Effector memory CD4-positive, alpha-beta T cell (primary cell): Measurements from ENCODE around the gene USH2A.

ENCODE experiments used
- DNase-seq, 3 donors: peaks; one replicate each; pipeline ENCODE4 v3.0.0-alpha.2; 2020
- H3K27ac ChIP-seq: 2 replicates; pipeline ENCODE4 v1.7.0; 2013; ENCODE audit warnings: mild to moderate bottlenecking, low read length, moderate library complexity; ENCODE audit not compliant: insufficient read depth, poor library complexity, severe bottlenecking
- H3K27me3 ChIP-seq: replicated peaks from 2 replicates; pipeline ENCODE4 v1.7.0; 2013; ENCODE audit warnings: mild to moderate bottlenecking, low read length; ENCODE audit not compliant: insufficient read depth, control insufficient read depth, poor library complexity, severe bottlenecking
- H3K36me3 ChIP-seq: 2 replicates; pipeline ENCODE4 v1.7.0; 2013; ENCODE audit warnings: mild to moderate bottlenecking, low read length, moderate library complexity; ENCODE audit not compliant: control insufficient read depth, insufficient read depth
- H3K4me1 ChIP-seq: 2 replicates; pipeline ENCODE4 v1.7.0; 2013; ENCODE audit warnings: low read length, mild to moderate bottlenecking; ENCODE audit not compliant: control insufficient read depth, insufficient read depth, poor library complexity, severe bottlenecking
- H3K4me3 ChIP-seq: 2 replicates; pipeline ENCODE4 v1.7.0; 2013; ENCODE audit warnings: low read length, low read depth, mild to moderate bottlenecking; ENCODE audit not compliant: insufficient read depth, poor library complexity, severe bottlenecking
- H3K9me3 ChIP-seq: 2 replicates; pipeline ENCODE4 v1.7.0; 2013; ENCODE audit warnings: mild to moderate bottlenecking, low read length, moderate library complexity; ENCODE audit not compliant: control insufficient read depth

Gene USH2A

DNA sequence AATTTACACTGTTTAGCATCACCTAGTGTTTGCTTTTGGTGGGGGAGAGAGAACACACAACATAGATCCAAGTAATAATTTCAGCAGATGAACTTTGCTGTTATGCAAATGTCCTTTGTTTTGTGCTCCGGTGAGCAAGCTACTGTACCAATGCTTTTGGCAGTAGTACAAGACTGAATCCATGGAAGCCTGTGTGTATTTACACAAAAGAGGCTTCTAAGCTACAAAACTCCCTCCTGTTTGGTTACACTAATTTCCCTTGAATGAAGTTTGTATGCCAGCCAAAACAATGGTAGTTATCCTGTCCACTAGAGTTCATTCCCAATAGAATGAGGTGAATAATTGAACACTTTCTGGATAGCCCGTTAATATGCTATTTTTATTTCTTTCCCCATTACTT lies 535.6 kb downstream of the USH2A start:
- H3K27me3 ChIP-seq, result no peaks in the 10 kb centered on the region
- no peak overlapping the region for H3K27ac ChIP-seq
- H3K36me3 ChIP-seq, result no peaks in the 10 kb centered on the region
- no peak overlapping the region for H3K4me3 ChIP-seq
- no peak for DNase-seq
- no peaks in the 10 kb centered on the region for H3K4me1 ChIP-seq
- no peaks in the 10 kb centered on the region for H3K9me3 ChIP-seq

DNA sequence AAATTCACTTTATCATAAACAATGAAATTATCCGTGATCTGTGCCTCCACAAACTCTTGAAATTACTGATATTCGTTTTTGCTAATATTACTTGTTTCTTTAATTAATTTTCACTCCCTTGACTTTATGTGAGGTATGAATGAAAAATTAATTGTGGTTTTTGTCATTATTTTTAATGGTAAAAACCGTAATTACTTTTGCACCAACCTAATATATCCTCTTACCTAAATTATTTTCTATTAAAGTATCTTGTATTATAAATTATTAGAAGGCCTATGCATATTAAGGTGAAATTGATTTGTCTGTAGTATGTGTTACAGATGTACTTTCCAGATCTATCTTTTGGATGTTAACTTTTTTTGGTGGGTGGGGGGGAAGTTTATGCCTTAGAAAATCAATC lies 540.2 kb downstream of the USH2A start:
- H3K27me3 ChIP-seq, result no peaks in the 10 kb centered on the region
- H3K36me3 ChIP-seq, result no peaks in the 10 kb centered on the region
- H3K27ac ChIP-seq, result no peak overlapping the region
- H3K9me3 ChIP-seq, result no peaks in the 10 kb centered on the region
- DNase-seq, result no peak
- H3K4me1 ChIP-seq, result no peaks in the 10 kb centered on the region
- H3K4me3 ChIP-seq, result no peak overlapping the region

DNA sequence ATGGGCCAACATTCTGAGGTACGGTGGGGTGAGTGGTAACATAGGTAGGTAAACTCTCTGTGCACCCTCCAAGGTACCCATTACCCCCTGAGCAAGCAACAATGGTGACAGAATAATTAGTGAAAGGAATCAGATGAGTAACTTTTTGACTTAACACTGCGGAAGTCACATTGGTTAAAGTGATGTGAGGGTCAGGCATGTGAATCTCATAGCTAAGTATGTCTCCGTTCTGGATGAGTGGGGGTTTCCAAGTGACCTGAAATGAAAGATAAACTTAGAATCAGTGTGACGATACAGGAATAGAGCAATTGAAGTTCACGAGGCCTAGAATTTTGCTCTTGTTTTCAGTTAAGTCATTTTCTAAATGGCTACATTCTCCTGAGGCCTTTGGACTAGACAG lies 544.4 kb downstream of the USH2A start:
- Histone ChIP-seq H3K36me3 (no peaks in the 10 kb centered on the region), H3K4me3 (no peak overlapping the region), H3K4me1 (no peaks in the 10 kb centered on the region), H3K27me3 (no peaks in the 10 kb centered on the region), H3K9me3 (no peaks in the 10 kb centered on the region), H3K27ac (no peak overlapping the region)
- no peak for DNase-seq

DNA sequence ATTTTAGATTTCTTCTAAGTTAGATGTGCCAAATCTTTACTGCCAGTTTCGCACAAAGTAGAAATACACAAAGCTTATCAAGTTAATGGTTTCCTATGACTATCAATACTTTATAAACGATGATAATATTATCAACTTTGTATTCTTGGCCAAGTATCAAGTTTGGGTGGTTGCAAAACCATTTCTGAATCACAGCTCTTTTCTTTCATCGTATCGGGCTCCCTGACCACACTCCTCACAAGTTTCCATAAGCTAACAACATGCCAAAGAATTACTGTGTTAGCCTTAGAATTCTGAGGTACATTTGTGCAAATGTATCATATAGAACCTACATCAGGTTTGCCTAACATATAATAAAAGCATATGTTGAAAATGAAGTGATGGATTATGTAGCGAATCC lies 545.1 kb downstream of the USH2A start:
- no peak for DNase-seq
- Histone ChIP-seq H3K4me1 (no peaks in the 10 kb centered on the region), H3K4me3 (no peak overlapping the region), H3K36me3 (no peaks in the 10 kb centered on the region), H3K27ac (no peak overlapping the region), H3K27me3 (no peaks in the 10 kb centered on the region), H3K9me3 (no peaks in the 10 kb centered on the region)

- H3K4me1 ChIP-seq, result no peaks in the 10 kb centered on the region
- H3K9me3 ChIP-seq, result no peaks in the 10 kb centered on the region
- H3K27ac ChIP-seq, result no peak overlapping the region
- no peaks in the 10 kb centered on the region for H3K27me3 ChIP-seq
- H3K4me3 ChIP-seq, result no peak overlapping the region
- no peaks in the 10 kb centered on the region for H3K36me3 ChIP-seq
- DNase-seq, result no peak
Measured at GRCh38 chr1:215877452-215877951, 545.7 kb downstream of the USH2A start.

DNA sequence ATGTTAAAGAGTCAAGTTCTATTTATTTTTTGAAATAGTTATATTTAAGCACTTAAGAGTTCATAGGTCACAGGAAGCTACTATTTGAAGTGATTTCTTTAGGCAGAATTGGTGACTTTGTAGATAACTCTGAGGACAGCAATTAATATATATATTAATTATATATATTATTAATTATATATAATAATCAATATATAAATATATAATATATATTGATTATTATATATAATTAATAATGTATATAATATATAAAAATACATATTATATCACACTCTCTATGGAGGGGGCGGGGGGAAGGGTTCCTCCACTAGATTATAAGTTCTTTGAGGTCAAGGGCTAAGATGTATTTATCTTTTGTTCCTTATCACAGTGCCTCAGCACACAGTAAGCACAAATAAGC lies 547.5 kb downstream of the USH2A start:
- Histone ChIP-seq H3K9me3 (no peaks in the 10 kb centered on the region), H3K4me3 (no peak overlapping the region), H3K27ac (no peak overlapping the region), H3K4me1 (no peaks in the 10 kb centered on the region), H3K27me3 (no peaks in the 10 kb centered on the region), H3K36me3 (no peaks in the 10 kb centered on the region)
- no peak for DNase-seq

DNA sequence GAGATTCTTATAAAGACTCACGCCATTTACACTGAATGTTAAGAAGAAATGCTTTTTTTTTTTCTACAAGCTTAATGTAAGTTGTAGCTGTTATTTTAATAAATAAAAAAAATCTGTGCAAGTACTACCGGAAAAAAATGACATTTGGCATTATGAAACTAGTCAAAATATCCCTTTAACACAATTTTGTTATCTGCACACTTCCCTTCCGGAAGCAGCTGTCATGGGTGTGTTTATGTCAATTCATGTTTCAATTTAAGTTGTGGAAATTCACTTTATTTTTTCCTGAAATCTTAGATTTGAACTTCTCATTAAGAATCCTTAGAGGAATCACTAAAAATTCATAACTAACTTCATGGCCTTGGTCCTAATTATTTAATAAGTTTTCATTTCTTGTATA lies 548.0 kb downstream of the USH2A start:
- no peak for DNase-seq
- Histone ChIP-seq H3K27ac (no peak overlapping the region), H3K4me1 (no peaks in the 10 kb centered on the region), H3K27me3 (no peaks in the 10 kb centered on the region), H3K36me3 (no peaks in the 10 kb centered on the region), H3K9me3 (no peaks in the 10 kb centered on the region), H3K4me3 (no peak overlapping the region)

DNA sequence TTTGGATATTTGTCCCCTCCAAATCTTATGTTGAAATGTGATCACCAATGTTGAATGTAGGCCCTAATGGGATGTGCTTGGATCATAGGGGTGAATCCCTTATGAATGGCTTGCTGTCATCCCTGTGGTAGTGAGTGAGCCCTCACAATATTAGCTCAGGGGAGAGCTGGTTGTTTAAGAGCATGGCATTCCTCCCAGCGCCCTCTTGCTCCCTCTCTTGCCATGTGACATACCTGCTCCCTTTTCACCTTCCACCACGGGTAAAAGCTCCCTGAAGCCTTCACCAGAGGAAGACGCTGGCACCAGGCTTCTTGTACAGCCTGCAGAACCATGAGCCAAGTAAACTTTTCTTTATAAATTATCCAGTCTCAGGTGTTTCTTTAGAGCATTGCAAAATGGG lies 550.6 kb downstream of the USH2A start:
- Histone ChIP-seq H3K36me3 (no peaks in the 10 kb centered on the region), H3K4me3 (no peak overlapping the region), H3K27ac (no peak overlapping the region), H3K27me3 (no peaks in the 10 kb centered on the region), H3K4me1 (no peaks in the 10 kb centered on the region), H3K9me3 (no peaks in the 10 kb centered on the region)
- no peak for DNase-seq

- DNase-seq, result no peak
- Histone ChIP-seq H3K4me3 (no peak overlapping the region), H3K36me3 (no peaks in the 10 kb centered on the region), H3K27me3 (no peaks in the 10 kb centered on the region), H3K9me3 (no peaks in the 10 kb centered on the region), H3K27ac (no peak overlapping the region), H3K4me1 (no peaks in the 10 kb centered on the region)
Measured at GRCh38 chr1:215868500-215868899, 554.7 kb downstream of the USH2A start.

- DNase-seq, result no peak
- Histone ChIP-seq H3K4me3 (no peak overlapping the region), H3K27me3 (no peaks in the 10 kb centered on the region), H3K9me3 (no peaks in the 10 kb centered on the region), H3K4me1 (no peaks in the 10 kb centered on the region), H3K27ac (no peak overlapping the region), H3K36me3 (no peaks in the 10 kb centered on the region)
Measured at GRCh38 chr1:215865060-215865459, 558.2 kb downstream of the USH2A start.

GRCh38 chr1:215863796-215864195 lies 559.5 kb downstream of the USH2A start:
- H3K36me3 ChIP-seq, result no peaks in the 10 kb centered on the region
- H3K27me3 ChIP-seq, result no peaks in the 10 kb centered on the region
- H3K27ac ChIP-seq, result no peak overlapping the region
- no peaks in the 10 kb centered on the region for H3K9me3 ChIP-seq
- no peak overlapping the region for H3K4me3 ChIP-seq
- H3K4me1 ChIP-seq, result no peaks in the 10 kb centered on the region
- no peak for DNase-seq
